ENCODE measurements around the gene GCN1. TPM values are rescaled to one million over a fixed set of nuclear protein-coding genes. Genes with fewer than 3 reads are reported as not detected.
"Not testable (repeated sequence)": the region's sequence is repeated elsewhere in the genome, so short reads cannot be mapped to it uniquely, and the experiment has no call there.

GCN1 gene
- total RNA-seq, 1 donor, result 156 TPM

DNA sequence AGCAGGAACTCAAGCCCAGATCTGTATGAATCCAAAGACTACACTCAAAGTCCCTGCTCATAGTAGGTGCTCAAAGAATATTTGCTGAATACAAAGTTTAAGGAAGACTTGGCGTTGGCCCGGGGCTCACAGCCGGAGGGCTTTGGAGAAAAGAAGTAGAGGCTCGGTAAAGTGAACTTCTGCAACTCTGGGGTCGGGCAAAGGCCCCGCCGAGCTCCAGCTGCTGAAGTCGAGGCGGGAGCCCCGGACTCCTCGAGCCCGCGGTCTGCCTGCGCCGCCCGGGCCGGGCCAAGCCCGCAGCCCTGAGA is 335 bp downstream of the GCN1 start:
- TF ChIP-seq, protein P1, sequence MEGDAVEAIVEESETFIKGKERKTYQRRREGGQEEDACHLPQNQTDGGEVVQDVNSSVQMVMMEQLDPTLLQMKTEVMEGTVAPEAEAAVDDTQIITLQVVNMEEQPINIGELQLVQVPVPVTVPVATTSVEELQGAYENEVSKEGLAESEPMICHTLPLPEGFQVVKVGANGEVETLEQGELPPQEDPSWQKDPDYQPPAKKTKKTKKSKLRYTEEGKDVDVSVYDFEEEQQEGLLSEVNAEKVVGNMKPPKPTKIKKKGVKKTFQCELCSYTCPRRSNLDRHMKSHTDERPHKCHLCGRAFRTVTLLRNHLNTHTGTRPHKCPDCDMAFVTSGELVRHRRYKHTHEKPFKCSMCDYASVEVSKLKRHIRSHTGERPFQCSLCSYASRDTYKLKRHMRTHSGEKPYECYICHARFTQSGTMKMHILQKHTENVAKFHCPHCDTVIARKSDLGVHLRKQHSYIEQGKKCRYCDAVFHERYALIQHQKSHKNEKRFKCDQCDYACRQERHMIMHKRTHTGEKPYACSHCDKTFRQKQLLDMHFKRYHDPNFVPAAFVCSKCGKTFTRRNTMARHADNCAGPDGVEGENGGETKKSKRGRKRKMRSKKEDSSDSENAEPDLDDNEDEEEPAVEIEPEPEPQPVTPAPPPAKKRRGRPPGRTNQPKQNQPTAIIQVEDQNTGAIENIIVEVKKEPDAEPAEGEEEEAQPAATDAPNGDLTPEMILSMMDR (IDR thresholded peaks at IDR 0.05; ENCODE audit: insufficient read depth, low read length), result no peak
- no peak for DNase-seq (ENCODE audit: low read depth)
- H3K4me3 ChIP-seq (ENCODE audit: low read depth, low read length), result peak overlapping the region; percentile 80

DNA sequence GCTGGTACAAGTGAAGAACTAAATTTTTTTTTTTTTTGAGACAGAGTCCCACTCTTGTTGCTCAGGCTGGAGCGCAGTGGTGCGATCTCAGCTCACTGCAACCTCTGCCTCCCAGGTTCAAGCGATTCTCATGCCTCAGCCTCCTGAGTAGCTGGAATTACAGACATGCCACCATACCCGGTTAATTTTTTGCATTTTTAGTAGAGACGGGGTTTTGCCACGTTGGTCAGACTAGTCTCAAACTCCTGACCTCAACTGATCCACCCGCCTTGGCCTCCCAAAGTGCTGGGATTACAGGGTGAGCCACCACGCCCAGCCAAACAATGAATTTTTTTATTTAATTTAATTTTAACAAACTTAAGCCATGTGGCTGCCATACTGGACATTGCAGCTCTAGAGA is 1.2 kb downstream of the GCN1 start:
- not testable (repeated sequence) for DNase-seq (ENCODE audit: low read depth)
- peak overlapping the region; percentile 80 for H3K4me3 ChIP-seq (ENCODE audit: low read depth, low read length)

DNA sequence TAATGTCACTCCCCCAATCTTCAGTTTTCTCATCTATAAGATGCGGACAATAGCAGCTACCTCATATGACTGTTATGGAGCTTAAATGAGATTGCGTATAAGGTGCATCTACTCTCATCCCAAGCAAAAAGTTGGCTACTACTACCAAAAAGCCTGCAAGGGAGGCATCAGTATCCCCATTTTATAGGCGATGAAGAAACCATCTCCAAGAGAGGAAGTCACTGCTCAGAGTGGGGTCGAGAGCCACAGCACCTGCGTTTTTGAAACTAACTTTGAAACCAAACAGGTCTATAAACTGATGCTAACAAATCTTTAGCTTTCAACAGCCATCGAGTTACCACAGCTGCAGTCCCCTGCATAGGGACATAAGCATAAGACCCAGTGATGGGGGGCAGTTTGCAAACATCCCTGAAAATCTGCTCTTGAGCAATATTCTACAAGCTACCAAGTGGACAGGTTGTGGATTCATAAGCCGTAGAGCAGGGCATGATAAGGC is 3.5 kb downstream of the GCN1 start:
- TF ChIP-seq, protein P1 (IDR thresholded peaks at IDR 0.05; ENCODE audit: insufficient read depth, low read length), result no peak
- H3K4me3 ChIP-seq (ENCODE audit: low read depth, low read length), result no peak overlapping the region
- DNase-seq (ENCODE audit: low read depth), result no peak

DNA sequence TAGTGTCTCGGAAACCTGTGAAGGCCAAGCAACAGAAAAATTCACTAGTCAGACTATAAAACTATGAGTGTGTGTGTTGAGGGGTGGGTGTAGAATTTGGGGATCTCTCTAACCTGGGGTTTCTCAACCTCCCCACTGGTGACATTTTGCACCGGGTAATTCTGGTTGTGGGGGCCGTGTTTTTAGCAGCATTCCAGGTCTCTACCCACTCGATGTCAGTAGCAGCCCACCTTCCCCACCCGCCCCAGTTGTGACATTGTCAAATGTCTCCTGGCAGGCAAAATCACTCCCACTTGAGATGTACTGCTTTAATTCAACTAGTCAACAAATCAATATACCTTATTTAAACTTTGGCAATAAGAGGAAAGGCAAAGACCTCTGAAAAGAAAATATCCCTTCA is 4.1 kb downstream of the GCN1 start:
- TF ChIP-seq, protein P1 (IDR thresholded peaks at IDR 0.05; ENCODE audit: insufficient read depth, low read length), result no peak
- no peak overlapping the region for H3K4me3 ChIP-seq (ENCODE audit: low read depth, low read length)
- DNase-seq (ENCODE audit: low read depth), result no peak

DNA sequence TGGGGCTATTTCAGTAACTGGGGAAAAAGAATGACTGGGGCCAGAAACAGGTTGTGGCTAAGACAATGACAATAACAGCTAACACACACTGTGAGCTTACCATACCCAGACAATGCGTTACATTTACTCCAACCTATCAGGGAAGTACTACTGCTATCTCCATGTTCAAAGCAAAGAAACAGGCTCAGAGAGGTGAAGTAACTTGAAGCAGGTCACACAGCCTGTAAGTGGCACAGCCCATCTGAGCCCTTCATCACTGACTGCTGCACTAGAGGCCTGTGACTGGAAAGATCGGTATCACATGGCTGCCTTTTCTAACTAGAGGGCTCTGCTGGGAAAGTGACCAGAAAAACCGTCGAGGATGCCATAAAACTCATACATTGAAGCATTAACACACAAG is 7.9 kb downstream of the GCN1 start:
- TF ChIP-seq, protein P1 (IDR thresholded peaks at IDR 0.05; ENCODE audit: insufficient read depth, low read length), result no peak
- no peak for DNase-seq (ENCODE audit: low read depth)
- H3K4me3 ChIP-seq (ENCODE audit: low read depth, low read length), result no peak overlapping the region

DNA sequence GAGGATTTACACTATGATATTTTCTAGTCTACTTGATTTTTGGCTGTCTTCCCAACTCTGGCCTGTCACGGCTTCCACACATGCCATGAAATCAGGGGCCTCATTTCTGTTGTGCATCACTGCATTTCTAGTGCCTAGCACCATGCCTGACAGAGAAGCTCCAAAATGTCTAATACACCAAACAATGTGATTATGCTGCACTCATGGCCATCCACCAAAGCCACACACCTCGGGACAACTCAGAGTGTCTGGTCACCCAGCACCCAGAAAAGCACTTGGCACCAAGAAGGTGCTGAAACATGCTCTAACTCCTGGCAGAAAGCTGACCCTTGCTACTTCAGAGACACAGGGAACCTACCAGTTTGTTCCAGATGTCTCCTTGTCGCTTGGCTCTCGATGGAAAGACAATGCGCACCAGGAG is 11.3 kb downstream of the GCN1 start:
- TF ChIP-seq, protein P1 (IDR thresholded peaks at IDR 0.05; ENCODE audit: insufficient read depth, low read length), result no peak
- DNase-seq (ENCODE audit: low read depth), result peak; percentile 35
- H3K4me3 ChIP-seq (ENCODE audit: low read depth, low read length), result no peak overlapping the region

DNA sequence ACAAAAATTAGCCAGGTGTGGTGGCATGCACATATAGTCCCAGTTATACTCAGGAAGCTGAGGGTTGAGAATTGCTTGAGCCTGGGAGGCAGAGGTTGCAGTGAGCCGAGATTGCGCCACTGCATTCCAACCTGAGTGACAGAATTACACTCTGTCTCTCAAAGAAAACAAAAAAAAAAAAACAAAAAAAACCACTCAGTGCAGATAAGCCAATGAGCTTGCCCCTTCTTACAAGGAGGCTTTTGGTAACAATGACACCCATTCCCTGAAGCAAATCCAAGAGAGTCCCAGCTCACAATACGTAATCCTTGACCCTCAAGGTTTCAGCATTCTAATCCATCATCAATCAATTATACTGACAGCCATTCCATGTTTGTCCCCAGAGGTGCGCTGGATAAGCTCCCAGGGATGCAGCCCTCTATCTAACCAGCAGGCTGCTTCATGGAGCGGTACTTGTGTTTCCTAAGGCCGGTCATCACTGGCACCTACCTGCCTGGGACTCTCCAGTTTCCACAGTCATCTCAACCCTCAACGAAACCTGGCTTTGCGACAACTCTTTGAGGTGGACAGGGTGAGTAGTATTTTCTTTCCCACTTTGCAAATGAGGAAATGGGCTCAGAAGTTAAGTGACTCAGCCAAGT is 12.4 kb downstream of the GCN1 start:
- TF ChIP-seq, protein P1 (IDR thresholded peaks at IDR 0.05; ENCODE audit: insufficient read depth, low read length), result peak; percentile 8
- no peak overlapping the region for H3K4me3 ChIP-seq (ENCODE audit: low read depth, low read length)
- DNase-seq (ENCODE audit: low read depth), result peak; percentile 48

Measured in fibroblast of the aortic adventitia (primary cell).